ENCODE measurements around the gene GOPC.

The GOPC gene

GRCh38 chr6:117513778-117514365 lies 88.4 kb downstream of the GOPC start:
- DNase-seq: no peak

GRCh38 chr6:117512987-117513573 lies 89.2 kb downstream of the GOPC start:
- DNase-seq: no peak

GRCh38 chr6:117512056-117512828 lies 90.1 kb downstream of the GOPC start:
- no peak for DNase-seq

Measured in NCI-H1105 (cell line).